Spleen (tissue), 11 donors: ENCODE results near the gene GDF15. TPM values are rescaled to one million over a fixed set of nuclear protein-coding genes. Genes with fewer than 3 reads are reported as not detected.
A peak's percentile ranks its signal among the peaks of the same experiment; 100 is the strongest.

Source experiments
- DNase-seq: peaks from one replicate; pipeline ENCODE4 v3.0.0-alpha.2; 2020
- H3K27ac ChIP-seq, 8 donors: fragments of 200-600 bp; sonication (generic) in 7 of 8; 1 replicate in 4 of 8; 2 replicates in 4 of 8; pipeline versions ENCODE4 v1.5.0 to v1.8.0; 2016 to 2021; ENCODE audit warnings: inconsistent platforms in 4 of 8, mild to moderate bottlenecking in 4 of 8, moderate library complexity in 1 of 8
- H3K27me3 ChIP-seq, 7 donors: fragments of 200-600 bp; sonication (generic) in 6 of 7; replicated peaks in 1 of 7; 1 replicate in 4 of 7; 2 replicates in 3 of 7; pipeline versions ENCODE4 v1.5.0 to v1.8.0; 2016 to 2021; ENCODE audit warnings: inconsistent platforms in 3 of 7, mild to moderate bottlenecking in 1 of 7
- H3K36me3 ChIP-seq, 6 donors: fragments of 200-600 bp; sonication (generic) in 5 of 6; 1 replicate in 4 of 6; 2 replicates in 2 of 6; pipeline versions ENCODE4 v1.5.0 to v1.8.0; 2016 to 2021; ENCODE audit warnings: inconsistent platforms in 2 of 6
- H3K4me1 ChIP-seq, 6 donors: fragments of 200-600 bp; sonication (generic) in 5 of 6; 1 replicate in 3 of 6; 2 replicates in 3 of 6; pipeline versions ENCODE4 v1.5.0 to v1.8.0; 2016 to 2021; ENCODE audit warnings: inconsistent platforms in 3 of 6
- H3K4me3 ChIP-seq, 8 donors: fragments of 200-600 bp; sonication (generic) in 7 of 8; 1 replicate in 4 of 8; 2 replicates in 4 of 8; pipeline versions ENCODE4 v1.5.0 to v1.8.0; 2016 to 2021; ENCODE audit warnings: inconsistent platforms in 4 of 8, mild to moderate bottlenecking in 4 of 8, moderate library complexity in 2 of 8
- H3K9me3 ChIP-seq, 8 donors: fragments of 200-600 bp; sonication (generic) in 7 of 8; 1 replicate in 4 of 8; 2 replicates in 4 of 8; pipeline versions ENCODE4 v1.5.0 to v1.8.0; 2016 to 2021; ENCODE audit warnings: inconsistent platforms in 4 of 8
- CTCF ChIP-seq, 11 experiments: fragments of 200-600 bp in 7 of 11; fragments of 450-650 bp in 4 of 11; sonication (generic) in 4 of 11; IDR thresholded peaks in 8 of 11; conservative IDR thresholded peaks in 3 of 11; 1 replicate in 7 of 11; 2 replicates in 4 of 11; pipeline versions ENCODE4 v1.4.0 to v1.8.0; 2016 to 2021; ENCODE audit warnings: antibody characterized with exemption in 11 of 11, inconsistent platforms in 4 of 11, mild to moderate bottlenecking in 1 of 11
- POLR2A ChIP-seq, 3 donors: fragments of 450-650 bp; IDR thresholded peaks; one replicate each; pipeline ENCODE4 v1.5.1; 2017; ENCODE audit warnings: antibody characterized with exemption in 3 of 3, mild to moderate bottlenecking in 1 of 3
- POLR2AphosphoS5 ChIP-seq, 3 donors: sonication (generic); formaldehyde crosslinking; IDR thresholded peaks; one replicate each; pipeline ENCODE4 v1.5.1; 2017; ENCODE audit warnings: antibody characterized with exemption in 3 of 3
- WGBS, 5 donors: extraction: QIAGEN DNeasy Blood & Tissue Kit in 3 of 5; methylation state at CpG; one replicate each; pipeline versions ENCODE4 v1.1.5 to v1.1.7; 2013 to 2018; 5-methylcytosine and 5-hydroxymethylcytosine counted together
- intact Hi-C: fragments of 100-400 bp; cut with DNase I; formaldehyde crosslinking; loops from one replicate; pipeline ENCODE4 v1.15.0; 2023; ENCODE audit warnings: low total_unique reads
- polyA plus RNA-seq, 3 donors: library from polyadenylated mRNA; stranded (reverse); fragments of 200-250 nt; gene quantifications; one replicate each; pipeline ENCODE4 v1.2.1, GENCODE V29; 2013
- total RNA-seq, 7 donors: library from RNA; depleted of rRNA in 3 of 7; stranded (reverse); fragments of >200 nt in 3 of 7; fragmentation: NEBNext Ultra II Directional in 4 of 7; extraction: Animal tissue kit (Norgen Biotek cat#: 25700) in 4 of 7; gene quantifications; one replicate each; pipeline versions ENCODE4 v1.1.0 to v1.2.1, GENCODE V29; 2016 to 2021
- donor health status: healthy with polysubstance abuse.
- donor health status: DM: no; HTN: no; CAD: no; lungs with moderate emphysema.
- donor health status: DM: no; HTN: no; CAD: no.
- donor health status: Bipolar disorder and iron deficiency.
- donor health status: healthy.
- donor health status: DM: no; HTN: no; CAD: no.
- donor health status: DM: yes; HTN: yes; CAD: no.

GDF15 gene
- total and polyA plus RNA-seq, 10 donors, result 0.77 to 34.3 (median 4.3) TPM

- no peaks in the 10 kb centered on the region for H3K9me3 ChIP-seq
- WGBS, 5 donors, result 87 to 96% (median 93%) methylated on average over 9 of the region's 9 CpGs
- no peak for TF ChIP-seq POLR2AphosphoS5 (IDR thresholded peaks at IDR 0.05)
- TF ChIP-seq CTCF (IDR thresholded peaks at IDR 0.05 in 8 of 11, conservative IDR thresholded peaks at IDR 0.05 in 3 of 11), result no peak
- no peak for TF ChIP-seq POLR2A (IDR thresholded peaks at IDR 0.05)
- H3K4me1 ChIP-seq, result peaks cover 0 to 56% (median 27%) of the 10 kb centered on the region in 6 donors
- H3K36me3 ChIP-seq, result no peaks in the 10 kb centered on the region
- no peak for DNase-seq
- H3K27me3 ChIP-seq, result peaks cover 0 to 9% (median 0%) of the 10 kb centered on the region in 7 donors
- intact Hi-C loops, result no loop called here
- no peak overlapping the region for H3K4me3 ChIP-seq
- no peak overlapping the region for H3K27ac ChIP-seq
Measured at GRCh38 chr19:18406749-18407148, 20.8 kb downstream of the GDF15 start.

- Histone ChIP-seq H3K36me3 (no peaks in the 10 kb centered on the region), H3K4me3 (no peak overlapping the region), H3K9me3 (no peaks in the 10 kb centered on the region), H3K4me1 (peaks cover 0 to 43% (median 20%) of the 10 kb centered on the region in 6 donors), H3K27ac (no peak overlapping the region), H3K27me3 (peaks cover 0 to 21% (median 0%) of the 10 kb centered on the region in 7 donors)
- peak in 10 of 11 experiments; percentile 17 to 70 (median 53) for TF ChIP-seq CTCF (IDR thresholded peaks at IDR 0.05 in 8 of 11, conservative IDR thresholded peaks at IDR 0.05 in 3 of 11)
- TF ChIP-seq POLR2A (IDR thresholded peaks at IDR 0.05), result no peak
- TF ChIP-seq POLR2AphosphoS5 (IDR thresholded peaks at IDR 0.05), result peak in 2 of 3 donors; percentile 8 to 67
- 35 to 54% (median 37%) methylated on average over 10 of the region's 10 CpGs for WGBS, 5 donors
- intact Hi-C loops, result no loop called here
- DNase-seq, result peak; percentile 84
Measured at GRCh38 chr19:18408053-18408476, 22.1 kb downstream of the GDF15 start.

- DNase-seq, result no peak
- no peak overlapping the region for H3K27ac ChIP-seq
- H3K4me3 ChIP-seq, result no peak overlapping the region
- H3K36me3 ChIP-seq, result no peaks in the 10 kb centered on the region
- no peaks in the 10 kb centered on the region for H3K9me3 ChIP-seq
- H3K27me3 ChIP-seq, result peaks cover 0 to 61% (median 7%) of the 10 kb centered on the region in 7 donors
- peaks cover 33 to 74% (median 55%) of the 10 kb centered on the region in 6 donors for H3K4me1 ChIP-seq
- intact Hi-C loops, result loop anchor here (5.0 kb wide), 1 partner anchor 65 kb away; no protein-coding TSS in a partner anchor
- TF ChIP-seq POLR2AphosphoS5 (IDR thresholded peaks at IDR 0.05), result no peak
- TF ChIP-seq POLR2A (IDR thresholded peaks at IDR 0.05), result no peak
- no peak for TF ChIP-seq CTCF (IDR thresholded peaks at IDR 0.05 in 8 of 11, conservative IDR thresholded peaks at IDR 0.05 in 3 of 11)
- 78 to 89% (median 81%) methylated on average over 15 to 16 of the region's 16 CpGs for WGBS, 5 donors
Measured at GRCh38 chr19:18412610-18413239, 26.8 kb downstream of the GDF15 start.

GRCh38 chr19:18414504-18415177, 28.7 kb downstream of the GDF15 start:
- H3K4me1 ChIP-seq, result peaks cover 46 to 71% (median 60%) of the 10 kb centered on the region in 6 donors
- intact Hi-C loops, result loop anchor here (5.0 kb wide), 1 partner anchor 67 kb away; no protein-coding TSS in a partner anchor

More at GRCh38 chr19:18414504-18415177, 28.7 kb downstream of the GDF15 start:
- Histone ChIP-seq H3K4me3 (peak overlapping the region in 3 of 8 donors; percentile 19 to 57 (median 26)), H3K27me3 (peaks cover 0 to 76% (median 11%) of the 10 kb centered on the region in 7 donors), H3K27ac (peak overlapping the region; percentile 69 to 94 (median 90)), H3K36me3 (no peaks in the 10 kb centered on the region), H3K9me3 (no peaks in the 10 kb centered on the region)
- DNase-seq, result peak; percentile 78
- TF ChIP-seq CTCF (IDR thresholded peaks at IDR 0.05 in 8 of 11, conservative IDR thresholded peaks at IDR 0.05 in 3 of 11) (no peak), POLR2AphosphoS5 (IDR thresholded peaks at IDR 0.05) (no peak), POLR2A (IDR thresholded peaks at IDR 0.05) (no peak)
- 10 to 13% (median 13%) methylated on average over 10 to 11 of the region's 11 CpGs for WGBS, 5 donors
